Measurements from ENCODE around the gene PPIF. TPM values are rescaled to one million over a fixed set of nuclear protein-coding genes. Genes with fewer than 3 reads are reported as not detected.

Gene PPIF
- polyA plus RNA-seq, 1 donor, result 19.9 TPM

DNA sequence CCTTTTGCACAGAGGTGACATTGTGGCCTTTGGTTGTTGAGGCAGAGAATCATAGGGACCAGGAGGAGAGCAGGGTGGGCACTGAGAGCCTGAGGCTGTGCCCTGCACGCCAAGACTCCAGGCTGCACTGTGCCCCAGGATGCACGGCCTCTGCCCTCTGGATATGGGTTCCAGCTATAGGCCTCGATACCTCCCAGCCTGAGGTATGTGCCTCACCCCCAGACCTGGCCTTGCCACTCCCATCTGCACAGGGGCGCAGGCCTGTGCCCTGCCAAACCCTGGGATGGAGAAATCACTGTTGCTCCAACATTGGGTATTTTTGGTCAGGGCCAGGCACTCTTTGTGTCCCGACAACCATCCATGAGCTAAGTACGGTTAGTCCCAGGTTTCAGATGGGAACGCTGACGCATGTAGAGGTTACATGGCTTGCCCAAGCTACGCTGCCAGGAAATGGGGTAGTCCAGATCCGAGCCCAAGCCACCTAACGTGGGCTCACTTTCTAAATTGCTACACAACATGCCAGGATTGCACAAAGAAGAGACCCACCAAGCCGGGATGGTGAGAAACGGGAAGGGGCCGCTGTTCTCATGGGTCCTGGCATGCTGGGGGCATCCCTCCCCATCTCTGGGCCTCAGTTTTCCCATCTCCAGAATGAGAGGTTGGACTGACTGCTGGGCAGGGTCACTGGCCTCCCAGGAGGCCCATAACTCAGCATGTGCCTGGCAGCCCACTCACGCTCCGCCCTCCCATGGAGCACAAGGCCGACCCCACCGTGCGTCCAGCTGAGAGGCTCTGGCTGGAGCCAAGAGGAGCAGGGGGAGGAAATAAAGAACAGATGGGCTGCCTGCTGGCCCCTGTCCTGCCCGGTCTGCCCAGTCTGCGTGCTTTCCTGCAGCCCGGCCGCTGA is 54.0 kb downstream of the PPIF start:
- DNase-seq (ENCODE audit: low read depth), result no peak

- no peak for DNase-seq (ENCODE audit: low read depth)
These were observed 55.3 kb downstream of the PPIF start for GRCh38 chr10:79402625-79402946.

DNA sequence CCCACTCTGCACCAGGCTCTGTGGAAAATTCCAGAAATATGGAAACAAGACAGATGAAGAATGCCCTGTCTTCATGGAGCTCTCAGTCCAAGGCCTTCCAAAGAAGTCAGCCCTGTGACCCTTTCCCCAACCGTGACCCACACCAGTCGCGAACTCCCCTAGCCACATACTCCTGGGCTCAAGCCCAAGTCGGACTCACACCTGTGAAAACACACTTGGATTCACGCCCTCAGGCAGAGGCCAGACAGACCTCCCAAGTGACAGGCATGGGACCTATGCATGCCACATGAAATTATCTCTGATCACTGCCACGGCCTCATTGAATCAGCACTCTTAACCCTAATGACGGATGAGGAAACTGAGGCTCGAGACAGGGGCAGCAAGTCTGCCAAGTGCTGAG is 55.7 kb downstream of the PPIF start:
- no peak for DNase-seq (ENCODE audit: low read depth)

DNA sequence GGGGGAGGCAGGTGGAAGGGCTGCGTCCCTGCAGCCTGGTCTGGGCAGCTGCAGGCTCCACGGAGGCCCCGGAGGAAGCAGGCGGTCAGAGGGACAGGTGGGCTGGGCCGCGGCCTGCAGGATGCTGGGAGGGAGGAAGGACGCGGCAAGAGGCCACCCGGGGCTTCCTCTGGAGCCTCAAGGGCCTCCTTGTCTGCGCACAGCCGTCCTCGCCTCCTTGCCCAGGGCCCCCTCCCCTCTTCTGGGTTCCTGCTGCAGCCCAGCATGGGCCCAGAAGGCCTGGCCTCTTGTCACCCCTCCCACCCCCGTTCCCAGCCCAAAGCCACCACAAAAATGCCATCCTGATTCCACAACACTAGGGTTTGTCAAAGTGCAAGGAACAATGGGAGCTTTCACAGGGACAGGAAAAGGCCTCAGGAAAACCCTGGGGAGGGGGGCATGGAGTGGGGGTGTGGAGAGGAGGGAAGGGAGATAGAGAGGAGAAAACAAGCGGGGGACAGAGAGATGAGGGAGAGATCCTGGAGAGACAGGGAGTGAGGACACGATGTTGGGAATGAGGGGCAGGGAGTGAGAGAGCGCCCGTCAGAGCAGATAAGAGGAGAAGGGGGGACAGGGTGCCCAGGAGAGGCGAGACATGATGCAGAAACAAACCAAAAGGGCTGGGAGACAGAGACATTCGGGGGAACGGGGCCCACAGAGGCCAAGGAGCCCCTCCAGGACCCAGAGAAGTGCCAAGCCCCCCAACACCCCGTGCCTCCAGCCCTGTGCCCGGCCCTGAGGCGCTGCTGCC is 56.4 kb downstream of the PPIF start:
- DNase-seq (ENCODE audit: low read depth), result no peak

- DNase-seq (ENCODE audit: low read depth), result peak; percentile 57
These were observed 57.0 kb downstream of the PPIF start for GRCh38 chr10:79404231-79404609.

DNA sequence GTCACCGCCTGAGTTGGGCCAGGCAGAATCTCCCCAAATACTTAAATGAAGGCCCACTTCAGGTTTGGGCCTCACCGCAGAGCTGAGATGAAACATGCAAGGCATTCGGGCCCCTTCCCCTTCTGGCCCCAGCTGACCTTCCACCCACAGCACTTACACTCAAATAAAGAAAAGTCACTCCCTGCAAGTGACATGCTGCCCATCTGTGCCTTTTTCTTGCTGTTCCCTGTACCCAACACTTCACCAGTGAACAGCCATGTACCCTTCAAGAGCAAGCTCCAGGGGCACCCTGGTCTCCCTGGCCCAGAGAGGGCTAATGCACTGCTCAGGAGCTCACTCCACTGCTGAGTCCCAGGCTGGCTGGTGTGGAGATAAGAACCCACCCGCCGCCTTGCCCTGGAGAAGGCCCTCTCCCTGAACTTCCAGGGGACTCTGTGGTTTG is 57.4 kb downstream of the PPIF start:
- DNase-seq (ENCODE audit: low read depth), result no peak

Other genes starting within 250 kb of the PPIF start
- gene ZCCHC24, start 98.2 kb downstream of the PPIF start, polyA plus RNA-seq (ENCODE audit: insufficient read length), result 68.8 TPM
- 0.49 TPM for gene EIF5AL1, start 165.1 kb downstream of the PPIF start, polyA plus RNA-seq (ENCODE audit: insufficient read length)
- 0.15 TPM for gene SFTPA2, start 212.9 kb downstream of the PPIF start, polyA plus RNA-seq (ENCODE audit: insufficient read length)